HG03342 (cell line): Measurements from ENCODE around the gene SNX11.

ENCODE experiments used
- ATAC-seq: cut with Tn5 transposase; IDR thresholded peaks from one replicate; pipeline ENCODE4 v1.9.1; 2021; ENCODE audit warnings: mild to moderate bottlenecking, moderate library complexity; ENCODE audit not compliant: unreplicated experiment

SNX11 gene

DNA sequence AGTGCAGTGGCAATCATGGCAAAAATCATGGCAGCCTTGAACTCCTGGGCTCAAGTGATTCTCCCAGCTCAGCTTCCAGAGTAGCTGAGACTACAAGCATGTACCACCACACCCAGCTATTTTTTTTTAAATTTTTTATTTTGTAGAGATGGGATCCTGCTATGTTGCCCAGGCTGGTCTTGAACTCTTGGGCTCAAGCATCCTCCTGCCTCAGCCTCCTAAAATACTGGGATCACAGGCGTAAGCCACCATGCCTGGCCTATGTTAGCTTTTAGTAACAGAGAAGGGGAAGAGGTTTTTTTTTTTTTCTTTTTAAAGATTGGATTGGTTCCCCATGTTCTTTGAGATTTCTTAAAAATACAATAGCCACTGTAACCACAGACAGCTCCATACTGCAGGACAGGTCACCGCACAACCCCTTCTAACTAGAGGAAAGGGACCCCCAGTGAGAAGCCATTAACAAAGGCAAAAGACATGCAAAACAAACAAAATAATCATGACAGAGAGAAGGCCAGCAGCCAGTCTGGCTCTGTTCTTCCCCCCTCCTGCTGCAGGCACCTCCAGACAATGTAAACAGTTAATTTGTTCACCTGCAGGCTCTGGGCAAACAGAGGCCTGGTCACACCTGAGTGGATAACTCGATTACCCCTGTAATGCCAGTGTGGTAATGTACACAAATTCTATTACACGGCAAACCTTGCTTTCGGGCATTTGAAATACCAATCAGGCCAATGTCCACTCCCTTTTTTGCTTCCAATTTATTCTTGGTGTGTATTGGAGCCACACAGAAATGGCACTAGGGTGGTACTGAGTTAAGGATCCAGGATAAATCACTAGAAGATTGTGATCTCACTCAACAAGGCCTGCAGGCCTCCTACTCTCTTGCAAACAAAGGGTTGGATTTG, 52.9 kb downstream of the SNX11 start:
- no peak for ATAC-seq

DNA sequence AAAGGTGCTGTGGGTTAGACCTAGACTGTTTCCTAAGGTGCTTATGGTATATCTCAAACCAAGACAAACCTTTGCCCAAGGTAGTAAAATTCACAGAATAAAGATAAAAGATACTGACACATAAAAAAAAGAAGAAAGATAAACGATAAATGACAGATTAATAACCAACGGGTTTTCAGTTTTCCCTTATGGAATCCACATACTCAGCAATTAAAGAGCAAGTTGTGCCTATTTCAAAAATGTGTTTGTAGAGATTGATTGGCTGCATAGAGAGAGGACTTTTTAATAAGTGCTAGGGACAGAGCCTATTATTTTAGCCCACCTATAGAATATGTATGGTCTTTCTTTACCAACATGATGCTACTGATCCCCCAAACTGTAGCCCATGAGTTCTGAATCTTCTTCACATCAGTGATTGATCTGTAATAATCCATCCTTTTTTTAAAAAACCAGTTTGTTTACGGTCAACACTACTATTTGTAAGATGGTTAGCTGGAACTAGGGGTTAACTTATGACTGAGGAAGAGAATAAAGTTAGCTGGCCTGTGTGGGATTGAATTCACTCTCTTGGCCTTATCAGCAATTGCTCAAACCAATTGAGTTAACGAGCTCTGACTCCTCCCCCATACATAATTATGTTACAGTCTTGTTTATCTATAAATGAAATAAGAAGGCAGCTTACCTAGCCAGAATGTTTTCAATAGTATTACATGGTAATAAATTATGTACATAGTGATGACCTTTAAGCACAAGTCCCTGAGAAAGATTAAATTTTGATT, 53.8 kb downstream of the SNX11 start:
- ATAC-seq: no peak

DNA sequence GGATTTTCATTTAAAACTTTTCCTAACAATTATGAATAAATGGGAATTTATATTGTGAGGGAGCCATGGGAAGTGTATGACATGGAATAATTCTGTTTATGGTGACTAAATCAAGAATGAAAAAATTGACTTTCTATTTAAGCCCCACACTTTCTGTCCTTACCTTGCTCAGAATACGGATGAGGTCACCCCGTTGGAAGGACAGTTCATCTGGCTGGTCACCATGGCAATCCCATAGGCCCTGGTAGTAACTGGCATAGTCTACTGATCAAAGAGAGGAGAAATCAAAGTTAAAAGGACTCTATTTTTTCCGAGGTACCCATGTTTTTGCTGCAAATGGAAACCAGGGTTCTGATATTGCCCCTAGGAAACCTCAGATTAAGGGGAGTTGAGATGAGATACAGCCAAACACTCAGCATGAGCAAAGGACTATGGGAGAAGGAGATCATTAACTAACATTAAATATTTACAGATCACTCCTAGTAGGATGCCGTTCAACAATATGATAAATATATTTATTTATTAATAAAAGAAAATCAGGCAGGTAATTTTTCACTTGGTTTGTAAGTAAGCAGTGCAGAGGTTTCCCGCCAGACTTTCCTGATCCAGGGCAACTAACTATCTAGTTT, 54.9 kb downstream of the SNX11 start:
- ATAC-seq: no peak

DNA sequence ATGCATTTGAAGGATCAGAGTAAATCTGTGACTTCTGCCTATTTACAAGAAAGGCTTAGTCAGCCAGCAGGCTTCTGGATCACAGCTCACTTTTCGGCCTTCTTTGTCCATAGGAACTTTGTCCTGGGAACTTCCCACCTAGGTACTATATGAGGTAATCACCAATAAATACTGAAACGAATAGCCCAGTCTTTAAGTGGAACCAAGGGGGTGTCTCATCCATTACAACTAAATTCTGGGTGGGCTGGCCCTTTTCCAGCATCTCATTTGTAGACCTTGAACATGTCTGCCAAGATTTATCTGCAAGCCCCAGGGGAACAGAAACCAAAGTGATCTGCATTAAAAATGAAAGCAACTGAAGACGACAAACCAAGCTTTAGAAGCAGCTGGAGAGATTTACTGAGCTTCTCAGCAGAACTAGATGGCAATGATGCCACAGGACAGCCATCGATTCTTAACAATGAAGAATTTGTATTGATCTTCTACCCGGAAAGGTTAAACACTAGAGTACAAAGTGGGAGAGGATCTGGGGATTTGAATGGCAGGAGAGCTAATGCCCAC, 55.5 kb downstream of the SNX11 start:
- ATAC-seq: no peak

DNA sequence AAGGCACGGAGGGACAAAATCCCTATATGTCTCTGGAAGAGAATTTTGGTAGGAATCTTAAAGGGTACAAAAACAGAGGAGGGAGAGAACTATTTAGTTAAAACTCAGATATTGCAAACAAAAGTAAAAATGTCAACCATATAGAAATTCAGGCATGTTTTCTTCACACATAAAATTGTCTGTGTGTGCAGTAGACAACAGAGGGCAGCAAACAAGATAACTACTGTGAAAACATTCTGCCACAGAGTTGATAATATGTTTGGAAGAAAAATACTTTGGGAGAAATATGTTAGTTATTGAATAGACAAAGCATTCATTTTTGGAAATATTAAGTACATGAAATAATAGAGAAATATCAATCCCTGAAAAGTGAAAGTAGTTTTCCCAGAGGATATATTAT, 56.2 kb downstream of the SNX11 start:
- no peak for ATAC-seq

DNA sequence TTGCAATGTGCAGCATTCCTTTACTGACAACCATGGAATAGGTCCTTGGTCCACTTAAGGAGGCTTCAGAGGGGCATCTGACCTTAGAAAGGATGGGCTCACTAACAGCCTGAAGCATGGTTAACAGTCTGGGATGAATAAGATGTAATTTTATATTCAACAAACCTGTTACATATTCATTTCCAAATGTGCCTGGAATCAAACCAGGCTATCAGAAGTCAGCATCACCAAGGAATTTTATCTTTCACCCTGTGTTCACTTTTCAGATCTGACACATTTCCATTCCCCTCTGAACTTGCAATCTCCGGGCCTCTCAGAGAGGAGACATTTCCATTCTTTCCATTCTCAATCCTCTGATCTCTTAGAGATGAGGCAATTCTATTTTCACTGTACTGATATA, 62.4 kb downstream of the SNX11 start:
- ATAC-seq: no peak
